Erythroblast (primary cell): ENCODE results near the gene SNAP47.

ENCODE experiments used
- GATA1 ChIP-seq: IDR thresholded peaks from 2 replicates; pipeline ENCODE4 v1.6.1; 2011; ENCODE audit warnings: low read depth, mild to moderate bottlenecking, control low read depth, low read length, moderate library complexity
- POLR2A ChIP-seq: IDR thresholded peaks from 2 replicates; pipeline ENCODE4 v1.6.1; 2011; ENCODE audit warnings: mild to moderate bottlenecking, low read length

DNA sequence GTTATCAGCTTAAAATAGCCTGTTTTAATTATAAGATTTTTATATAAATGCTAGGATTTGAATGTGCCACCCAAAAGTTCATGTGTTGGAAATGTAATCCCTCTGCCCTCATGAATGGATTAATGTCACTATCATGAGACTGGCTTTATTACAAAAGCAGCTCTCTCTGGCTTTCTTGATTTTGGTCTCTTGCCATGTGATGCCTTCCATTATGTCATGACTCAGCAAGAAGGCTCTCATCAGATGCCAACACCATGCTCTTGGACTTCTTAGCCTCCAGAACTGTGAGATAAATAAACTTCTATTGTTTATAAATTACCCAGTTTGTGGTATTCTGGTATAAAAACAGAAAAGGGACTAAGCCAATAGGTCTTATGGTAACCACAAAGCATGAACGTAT, 73.3 kb downstream of the SNAP47 start:
- TF ChIP-seq POLR2A (no peak), GATA1 (no peak)
